KMS-11 (cell line): ENCODE results near the gene SYNGR4.

Source experiments
- H2AFZ ChIP-seq: fragments of 200-600 bp; sonication (generic); 2 replicates; pipeline ENCODE4 v1.6.1; 2016; ENCODE audit warnings: antibody characterized with exemption, mixed run types, low read depth
- H3K27ac ChIP-seq: fragments of 200-600 bp; sonication (generic); 2 replicates; pipeline ENCODE4 v1.6.1; 2016; ENCODE audit warnings: mild to moderate bottlenecking, mixed run types
- H3K27me3 ChIP-seq: fragments of 200-600 bp; sonication (generic); 2 replicates; pipeline ENCODE4 v1.6.1; 2017; ENCODE audit warnings: mild to moderate bottlenecking, low read depth, mixed run types, moderate library complexity; ENCODE audit not compliant: insufficient read depth
- H3K36me3 ChIP-seq: fragments of 200-600 bp; sonication (generic); 2 replicates; pipeline ENCODE4 v1.6.1; 2017; ENCODE audit warnings: mild to moderate bottlenecking, mixed run types; ENCODE audit not compliant: insufficient read depth
- H3K4me1 ChIP-seq: fragments of 200-600 bp; sonication (generic); 2 replicates; pipeline ENCODE4 v1.6.1; 2016; ENCODE audit warnings: mild to moderate bottlenecking, low read depth, mixed run types; ENCODE audit not compliant: poor library complexity, severe bottlenecking
- H3K4me2 ChIP-seq: fragments of 200-600 bp; sonication (generic); 2 replicates; pipeline ENCODE4 v1.7.0; 2016; ENCODE audit warnings: mild to moderate bottlenecking, mixed run types
- H3K4me3 ChIP-seq: fragments of 200-600 bp; sonication (generic); IDR thresholded peaks from 2 replicates; pipeline ENCODE4 v1.6.1; 2017; ENCODE audit warnings: low read depth, low read length, mixed read lengths; ENCODE audit not compliant: insufficient read depth
- H3K79me2 ChIP-seq: fragments of 200-600 bp; sonication (generic); 2 replicates; pipeline ENCODE4 v1.6.1; 2016; ENCODE audit warnings: low read depth, mixed run types; ENCODE audit not compliant: insufficient read depth
- H3K9ac ChIP-seq: fragments of 200-600 bp; sonication (generic); 2 replicates; pipeline ENCODE4 v1.6.1; 2016; ENCODE audit warnings: mild to moderate bottlenecking, mixed run types
- H4K20me1 ChIP-seq: fragments of 200-600 bp; sonication (generic); 2 replicates; pipeline ENCODE4 v1.6.1; 2016; ENCODE audit warnings: mild to moderate bottlenecking, mixed run types; ENCODE audit not compliant: insufficient read depth
- CTCF ChIP-seq: fragments of 200-600 bp; sonication (generic); conservative IDR thresholded peaks from 2 replicates; pipeline ENCODE4 v1.6.1; 2017; ENCODE audit warnings: low read depth, mild to moderate bottlenecking, antibody characterized with exemption, low read length, moderate library complexity, mixed read lengths

Gene SYNGR4

DNA sequence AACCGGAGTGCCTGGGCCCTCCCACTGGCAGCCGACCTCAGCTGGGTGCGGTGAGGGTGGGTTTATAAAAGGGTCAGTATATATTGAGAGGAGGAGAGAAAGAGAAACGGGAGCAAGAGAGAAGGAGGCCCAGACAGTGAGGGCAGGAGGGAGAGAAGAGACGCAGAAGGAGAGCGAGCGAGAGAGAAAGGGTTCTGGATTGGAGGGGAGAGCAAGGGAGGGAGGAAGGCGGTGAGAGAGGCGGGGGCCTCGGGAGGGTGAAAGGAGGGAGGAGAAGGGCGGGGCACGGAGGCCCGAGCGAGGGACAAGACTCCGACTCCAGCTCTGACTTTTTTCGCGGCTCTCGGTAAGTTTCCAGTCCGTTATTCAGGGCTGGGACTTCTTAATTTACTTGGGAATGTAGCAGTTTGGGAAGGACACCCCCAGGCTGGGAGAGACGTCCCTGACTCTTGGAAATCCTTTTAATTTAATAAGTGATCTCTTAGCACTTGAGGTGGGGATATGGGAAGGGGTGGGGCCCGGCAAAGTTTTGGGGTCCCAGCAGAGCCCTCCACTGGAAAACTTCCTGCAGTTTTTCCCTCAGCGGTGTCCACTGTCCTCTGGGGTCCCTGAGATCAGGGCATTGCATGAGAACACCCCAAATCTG, 38.8 kb upstream of the SYNGR4 start, which contains the start of gene EMP3:
Gene EMP3, plus strand, starts transcription at position 288 of the 646 bp plus-strand sequence. CDS start 1,293 bp downstream, outside the sequence.
- Histone ChIP-seq H3K79me2 (peaks cover 13% of the 10 kb centered on the region; the same call in 1 of the 2 replicates), H3K9ac (peak within 1 kb of the TSS; percentile 80), H3K27me3 (no peaks in the 10 kb centered on the region), H3K36me3 (no peaks in the 10 kb centered on the region), H3K27ac (peak within 1 kb of the TSS; percentile 69), H4K20me1 (no peaks in the 10 kb centered on the region), H3K4me1 (peaks cover 52% of the 10 kb centered on the region), H3K4me2 (peak within 1 kb of the TSS; percentile 95), H3K4me3 (no peak within 1 kb of the TSS), H2AFZ (peak within 1 kb of the TSS; percentile 65)
- TF ChIP-seq CTCF, result no peak

DNA sequence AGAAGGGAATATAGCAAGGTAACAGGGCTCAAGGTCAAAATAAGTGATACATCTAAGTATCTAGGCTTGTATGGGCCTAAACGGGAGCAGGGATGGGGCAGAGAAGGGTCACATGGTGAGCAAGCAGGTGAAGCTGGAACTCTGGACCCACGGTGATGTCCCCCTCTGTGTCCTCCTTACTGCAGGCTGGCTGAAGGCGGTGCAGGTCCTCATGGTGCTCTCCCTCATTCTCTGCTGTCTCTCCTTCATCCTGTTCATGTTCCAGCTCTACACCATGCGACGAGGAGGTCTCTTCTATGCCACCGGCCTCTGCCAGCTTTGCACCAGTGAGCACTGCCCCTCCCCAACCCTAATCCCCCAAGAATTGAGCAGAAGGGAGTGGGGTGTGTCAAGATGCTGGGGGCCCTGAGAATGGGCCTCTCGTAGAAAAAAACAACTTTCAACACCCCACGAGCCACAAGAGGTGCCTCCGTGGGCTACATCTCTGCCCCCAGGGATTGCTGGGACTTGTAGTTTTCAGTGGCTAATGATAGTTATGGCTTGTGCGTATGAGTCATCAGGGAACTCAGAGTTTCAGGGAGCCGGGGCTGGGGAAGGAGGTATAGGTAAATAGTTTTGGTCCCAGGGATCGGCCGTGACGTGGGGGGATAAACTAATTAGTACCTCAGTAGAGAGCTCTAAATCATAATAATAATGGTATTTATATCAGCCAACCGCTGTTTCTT, 34.8 kb upstream of the SYNGR4 start:
- TF ChIP-seq CTCF, result no peak
- H3K79me2 ChIP-seq, result peaks cover 13% of the 10 kb centered on the region; the same call in 1 of the 2 replicates
- no peak overlapping the region for H3K4me3 ChIP-seq
- no peak overlapping the region for H3K27ac ChIP-seq
- H3K4me1 ChIP-seq, result peaks cover 43% of the 10 kb centered on the region
- no peak overlapping the region for H2AFZ ChIP-seq
- no peaks in the 10 kb centered on the region for H3K27me3 ChIP-seq
- no peak overlapping the region for H3K4me2 ChIP-seq
- no peaks in the 10 kb centered on the region for H3K36me3 ChIP-seq
- no peak overlapping the region for H3K9ac ChIP-seq
- no peaks in the 10 kb centered on the region for H4K20me1 ChIP-seq

- H3K4me3 ChIP-seq, result no peak overlapping the region
- H3K79me2 ChIP-seq, result peaks cover 13% of the 10 kb centered on the region; the same call in 1 of the 2 replicates
- no peaks in the 10 kb centered on the region for H4K20me1 ChIP-seq
- H3K4me2 ChIP-seq, result no peak overlapping the region; the same call in 1 of the 2 replicates
- no peak overlapping the region for H3K27ac ChIP-seq
- H3K9ac ChIP-seq, result no peak overlapping the region; the same call in 1 of the 2 replicates
- TF ChIP-seq CTCF, result no peak
- no peaks in the 10 kb centered on the region for H3K36me3 ChIP-seq
- H2AFZ ChIP-seq, result no peak overlapping the region
- H3K27me3 ChIP-seq, result no peaks in the 10 kb centered on the region
- H3K4me1 ChIP-seq, result peaks cover 41% of the 10 kb centered on the region
Measured at GRCh38 chr19:48330012-48330681, 34.0 kb upstream of the SYNGR4 start.

- no peak for TF ChIP-seq CTCF
- H4K20me1 ChIP-seq, result no peaks in the 10 kb centered on the region
- H3K4me3 ChIP-seq, result no peak overlapping the region
- H2AFZ ChIP-seq, result peak overlapping the region; percentile 32; the same call in 1 of the 2 replicates
- H3K4me1 ChIP-seq, result peaks cover 26% of the 10 kb centered on the region
- H3K27me3 ChIP-seq, result no peaks in the 10 kb centered on the region
- peak overlapping the region; percentile 48 for H3K27ac ChIP-seq
- H3K4me2 ChIP-seq, result peak overlapping the region; percentile 79
- H3K79me2 ChIP-seq, result 0 out of 2 replicates have a peak, but pooled peaks cover under 1% of the 10 kb centered on the region
- no peak overlapping the region for H3K9ac ChIP-seq
- no peaks in the 10 kb centered on the region for H3K36me3 ChIP-seq
Measured at GRCh38 chr19:48332351-48332661, 31.9 kb upstream of the SYNGR4 start.
